Uterus (tissue), 2 donors: Measurements from ENCODE around the gene TMEM150A.

Experiments
- CTCF ChIP-seq, 4 experiments: fragments of 200-600 bp in 2 of 4; fragments of 450-650 bp in 2 of 4; sonication (generic) in 2 of 4; IDR thresholded peaks; one replicate each; pipeline ENCODE4 v1.5.1; 2016 to 2019; ENCODE audit warnings: antibody characterized with exemption in 4 of 4, mild to moderate bottlenecking in 2 of 4, moderate library complexity in 1 of 4
- POLR2A ChIP-seq, 2 donors: fragments of 450-650 bp; IDR thresholded peaks; one replicate each; pipeline ENCODE4 v1.6.1; 2016; ENCODE audit warnings: antibody characterized with exemption in 2 of 2, mild to moderate bottlenecking in 1 of 2, moderate library complexity in 1 of 2

GRCh38 chr2:85560812-85561279 is 41.7 kb downstream of the TMEM150A start:
- TF ChIP-seq CTCF (IDR thresholded peaks at IDR 0.05) = no peak
- no peak for TF ChIP-seq POLR2A (IDR thresholded peaks at IDR 0.05)
